Heart right ventricle (tissue), 16 donors: ENCODE results near the gene SIGLEC10. TPM values are rescaled to one million over a fixed set of nuclear protein-coding genes. Genes with fewer than 3 reads are reported as not detected.

Source experiments
- ATAC-seq, 8 donors: fragments of 200-7000 bp; cut with Tn5 transposase; one replicate each; pipeline ENCODE4 v1.9.1; 2020; ENCODE audit warnings: mild to moderate bottlenecking in 8 of 8, moderate library complexity in 8 of 8, moderate number of reproducible peaks in 1 of 8
- DNase-seq, 2 donors: peaks; one replicate each; pipeline ENCODE4 v3.0.0-alpha.2; 2020
- H3K27ac ChIP-seq, 10 donors: fragments of 200-600 bp; sonication (generic) in 2 of 10; one replicate each; pipeline versions ENCODE4 v1.5.0 to v1.8.0; 2020 to 2022; ENCODE audit warnings: mild to moderate bottlenecking in 3 of 10
- H3K27me3 ChIP-seq, 7 donors: fragments of 200-600 bp; one replicate each; pipeline ENCODE4 v1.8.0; 2021 to 2022; ENCODE audit warnings: mild to moderate bottlenecking in 2 of 7
- H3K36me3 ChIP-seq, 9 donors: fragments of 200-600 bp; sonication (generic) in 1 of 9; one replicate each; pipeline versions ENCODE4 v1.5.0 to v1.8.0; 2020 to 2022; ENCODE audit warnings: mild to moderate bottlenecking in 2 of 9
- H3K4me1 ChIP-seq, 9 donors: fragments of 200-600 bp; sonication (generic) in 1 of 9; one replicate each; pipeline versions ENCODE4 v1.5.0 to v1.8.0; 2020 to 2022; ENCODE audit warnings: mild to moderate bottlenecking in 4 of 9
- H3K4me3 ChIP-seq, 10 donors: fragments of 200-600 bp; sonication (generic) in 2 of 10; one replicate each; pipeline versions ENCODE4 v1.5.0 to v1.8.0; 2020 to 2022; ENCODE audit warnings: mild to moderate bottlenecking in 7 of 10, moderate library complexity in 2 of 10
- H3K9me3 ChIP-seq, 11 donors: fragments of 200-600 bp in 10 of 11; sonication (generic) in 2 of 11; one replicate each; pipeline versions ENCODE4 v1.5.0 to v1.8.0; 2013 to 2022; ENCODE audit warnings: mild to moderate bottlenecking in 2 of 11, control low read depth in 1 of 11, moderate library complexity in 1 of 11
- WGBS, 2 donors: extraction: QIAGEN DNeasy Blood & Tissue Kit; methylation state at CpG; one replicate each; pipeline ENCODE4 v1.1.7; 2013; ENCODE audit warnings: inconsistent platforms in 1 of 2; 5-methylcytosine and 5-hydroxymethylcytosine counted together
- intact Hi-C, 10 donors: fragments of 100-400 bp; cut with DNase I; formaldehyde crosslinking; loops; one replicate each; pipeline versions ENCODE4 v1.11.1 to v1.14.2; 2022
- polyA plus RNA-seq, 2 donors: library from polyadenylated mRNA; stranded (reverse); fragments of 200-250 nt; gene quantifications; one replicate each; pipeline ENCODE4 v1.2.3, GENCODE V29; 2013
- total RNA-seq, 10 donors: library from RNA; stranded (reverse); fragmentation: NEBNext Ultra II Directional in 3 of 10; extraction: Animal tissue kit (Norgen Biotek cat#: 25700) in 3 of 10; gene quantifications; one replicate each; pipeline versions ENCODE4 v1.2.1 to v1.2.4, GENCODE V29; 2021 to 2023
- TF ChIP-seq, protein P1 (sequence below), 9 donors: fragments of 200-600 bp; sonication (generic) in 2 of 9; IDR thresholded peaks; one replicate each; pipeline versions ENCODE4 v1.5.0 to v1.8.0; 2021 to 2022; ENCODE audit warnings: antibody characterized with exemption in 9 of 9, mild to moderate bottlenecking in 5 of 9, moderate library complexity in 1 of 9
- donor health status: Arrhythmogenic right ventricular cardiomyopathy.
- donor health status: ischemic (EF 13 %, LVEDD 7.1; RV severe dilation, severe dysfunction).
- donor health status: healthy with polysubstance abuse.
- donor health status: DM: no; HTN: yes; CAD: no.
- donor health status: DM: no; HTN: no; CAD: no.
- donor health status: ischemic (EF 25% LVEDD 6.9; RV normal size, moderate dysfunction).
- donor health status: ischemic (EF 25% LVEDD 5.7; RV mildly dilated, moderate dysfunction).
- donor health status: healthy.
- donor health status: DM: yes; HTN: yes; CAD: no.
- donor health status: Ischemic cardiomyopathy.
- donor health status: ischemic (EF 35%, LVEDD 5.7; RV mildly dilated, moderate dysfunction).
- donor health status: nonischemic (EF 11% LVEDD 7.7; RV severe dilation, severe dysfunction).
- donor health status: DM: yes; HTN: yes; CAD: no.
- donor health status: PGD.
- donor health status: ischemic (EF 29% LVEDD 5.4; RV normal size, mild dysfunction).
- donor health status: nonischemic (EF 23%, LVEDD 6.1; RV moderate dilation, normal function).

SIGLEC10 gene
- total and polyA plus RNA-seq, 12 donors = 0.17 to 4.2 (median 0.82) TPM

DNA sequence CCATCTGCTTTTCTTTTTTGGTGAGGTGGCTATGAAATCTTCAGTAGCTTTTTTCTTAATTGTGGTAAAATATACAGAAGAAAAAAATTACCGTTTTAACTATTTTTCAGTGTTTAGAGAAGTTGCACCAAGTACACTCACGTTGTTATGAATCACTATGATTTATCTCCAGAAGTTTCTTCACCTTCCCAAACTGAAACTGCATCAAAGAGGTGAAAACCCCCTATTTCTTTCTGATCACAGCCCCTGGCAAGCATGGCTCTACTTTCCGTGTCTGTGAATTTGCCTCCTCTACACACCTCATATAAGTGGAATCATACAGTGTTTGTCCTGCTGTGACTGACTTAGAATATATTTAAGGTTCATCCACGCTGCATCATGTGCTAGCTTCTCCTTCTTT, 15.6 kb upstream of the SIGLEC10 start:
- no peaks in the 10 kb centered on the region for H3K36me3 ChIP-seq
- TF ChIP-seq, protein P1, sequence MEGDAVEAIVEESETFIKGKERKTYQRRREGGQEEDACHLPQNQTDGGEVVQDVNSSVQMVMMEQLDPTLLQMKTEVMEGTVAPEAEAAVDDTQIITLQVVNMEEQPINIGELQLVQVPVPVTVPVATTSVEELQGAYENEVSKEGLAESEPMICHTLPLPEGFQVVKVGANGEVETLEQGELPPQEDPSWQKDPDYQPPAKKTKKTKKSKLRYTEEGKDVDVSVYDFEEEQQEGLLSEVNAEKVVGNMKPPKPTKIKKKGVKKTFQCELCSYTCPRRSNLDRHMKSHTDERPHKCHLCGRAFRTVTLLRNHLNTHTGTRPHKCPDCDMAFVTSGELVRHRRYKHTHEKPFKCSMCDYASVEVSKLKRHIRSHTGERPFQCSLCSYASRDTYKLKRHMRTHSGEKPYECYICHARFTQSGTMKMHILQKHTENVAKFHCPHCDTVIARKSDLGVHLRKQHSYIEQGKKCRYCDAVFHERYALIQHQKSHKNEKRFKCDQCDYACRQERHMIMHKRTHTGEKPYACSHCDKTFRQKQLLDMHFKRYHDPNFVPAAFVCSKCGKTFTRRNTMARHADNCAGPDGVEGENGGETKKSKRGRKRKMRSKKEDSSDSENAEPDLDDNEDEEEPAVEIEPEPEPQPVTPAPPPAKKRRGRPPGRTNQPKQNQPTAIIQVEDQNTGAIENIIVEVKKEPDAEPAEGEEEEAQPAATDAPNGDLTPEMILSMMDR (IDR thresholded peaks at IDR 0.05) = no peak
- H3K4me1 ChIP-seq = peaks cover 0 to 29% (median 0%) of the 10 kb centered on the region in 9 donors
- H3K4me3 ChIP-seq = no peak overlapping the region
- H3K27me3 ChIP-seq = peaks cover 0 to 41% (median 23%) of the 10 kb centered on the region in 7 donors
- H3K9me3 ChIP-seq = peaks cover 0 to 3% (median 0%) of the 10 kb centered on the region in 11 donors
- H3K27ac ChIP-seq = no peak overlapping the region
- intact Hi-C loops = no loop called here
- no peak for DNase-seq
- WGBS, 2 donors = 50 to 63% methylated on average over 4 of the region's 4 CpGs
- no peak for ATAC-seq

DNA sequence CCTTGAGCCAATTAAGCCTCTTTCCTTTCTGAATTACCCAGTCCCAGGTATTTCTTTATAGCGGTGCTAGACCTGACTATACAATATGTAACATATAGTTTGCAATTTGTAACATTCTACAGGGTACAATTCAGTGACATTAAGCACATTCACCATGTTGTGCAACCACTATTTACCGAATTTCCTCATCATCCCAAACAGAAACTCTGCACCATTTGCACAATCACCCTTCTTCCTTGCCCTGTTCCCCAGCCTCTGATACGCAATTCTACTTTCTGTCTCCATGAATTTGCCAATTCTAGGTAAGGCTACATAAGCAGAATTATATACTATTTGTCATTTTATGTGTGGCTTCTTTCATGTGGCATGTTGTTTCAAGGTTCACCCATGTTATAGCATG, 13.7 kb upstream of the SIGLEC10 start:
- TF ChIP-seq, protein P1 (IDR thresholded peaks at IDR 0.05) = no peak
- H3K36me3 ChIP-seq = no peaks in the 10 kb centered on the region
- H3K4me3 ChIP-seq = no peak overlapping the region
- H3K27me3 ChIP-seq = peaks cover 0 to 24% (median 11%) of the 10 kb centered on the region in 7 donors
- DNase-seq = no peak
- H3K27ac ChIP-seq = peak overlapping the region in 1 of 10 donors; percentile 76
- intact Hi-C loops = no loop called here
- WGBS, 2 donors = 52 to 56% methylated on average over 3 of the region's 3 CpGs
- peaks cover 0 to 3% (median 0%) of the 10 kb centered on the region in 11 donors for H3K9me3 ChIP-seq
- ATAC-seq = peak in 1 of 8 donors; percentile 37
- peaks cover 0 to 35% (median 0%) of the 10 kb centered on the region in 9 donors for H3K4me1 ChIP-seq

DNA sequence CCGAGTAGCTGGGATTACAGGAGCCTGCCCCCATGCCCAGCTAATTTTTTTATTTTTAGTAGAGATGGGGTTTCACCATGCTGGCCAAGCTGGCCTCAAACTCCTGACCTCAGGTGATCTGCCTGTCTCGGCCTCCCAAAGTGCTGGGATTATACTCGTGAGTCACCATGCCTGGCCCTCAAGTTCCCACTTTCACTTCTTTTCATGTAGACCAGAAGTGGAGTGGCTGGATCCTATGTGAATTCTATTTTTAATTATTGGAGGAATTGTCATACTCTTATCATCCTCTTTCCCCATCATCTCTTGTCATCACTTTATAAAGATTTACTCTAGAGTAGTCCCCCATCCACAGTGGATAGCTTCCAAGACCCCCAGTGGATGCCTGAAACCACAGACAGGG, 12.8 kb upstream of the SIGLEC10 start:
- Histone ChIP-seq H3K4me1 (peaks cover 0 to 35% (median 0%) of the 10 kb centered on the region in 9 donors), H3K27ac (no peak overlapping the region), H3K4me3 (no peak overlapping the region), H3K9me3 (peaks cover 0 to 3% (median 0%) of the 10 kb centered on the region in 11 donors), H3K27me3 (peaks cover 0 to 18% (median 10%) of the 10 kb centered on the region in 7 donors), H3K36me3 (no peaks in the 10 kb centered on the region)
- intact Hi-C loops = no loop called here
- 56 to 58% methylated on average over 3 of the region's 3 CpGs for WGBS, 2 donors
- ATAC-seq (no peak), DNase-seq (no peak)
- TF ChIP-seq, protein P1 (IDR thresholded peaks at IDR 0.05) = no peak

DNA sequence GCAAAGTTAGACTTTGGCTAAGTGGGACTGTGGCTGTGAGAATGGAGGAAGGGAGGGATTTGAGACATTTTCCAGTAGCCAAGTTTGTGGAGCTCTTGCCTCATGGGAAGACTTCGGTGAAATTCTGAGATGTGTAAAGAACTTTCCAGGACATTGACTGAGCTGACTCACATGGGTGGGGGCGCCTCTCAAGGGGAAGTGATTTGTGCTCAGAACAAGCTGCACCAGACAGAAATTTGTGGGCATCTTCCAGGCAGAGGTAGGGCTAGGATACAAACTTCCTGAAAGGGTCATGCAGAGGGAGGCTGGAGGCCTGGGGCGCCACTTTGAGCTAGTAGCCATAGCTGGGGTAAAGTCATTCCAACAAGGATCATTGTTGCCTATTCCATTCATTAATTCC, 9.8 kb upstream of the SIGLEC10 start:
- TF ChIP-seq, protein P1 (IDR thresholded peaks at IDR 0.05) = no peak
- H3K4me3 ChIP-seq = no peak overlapping the region
- no peak overlapping the region for H3K27ac ChIP-seq
- DNase-seq (no peak), ATAC-seq (peak in 1 of 8 donors; percentile 55)
- H3K36me3 ChIP-seq = no peaks in the 10 kb centered on the region
- H3K4me1 ChIP-seq = peaks cover 0 to 30% (median 0%) of the 10 kb centered on the region in 9 donors
- H3K9me3 ChIP-seq = peaks cover 0 to 3% (median 0%) of the 10 kb centered on the region in 11 donors
- 64 to 69% methylated on average over 3 of the region's 3 CpGs for WGBS, 2 donors
- intact Hi-C loops = no loop called here
- H3K27me3 ChIP-seq = peaks cover 0 to 12% (median 8%) of the 10 kb centered on the region in 7 donors
